Astrocyte of the hippocampus (primary cell): Measurements from ENCODE around the gene ABCA12.

Experiments
- DNase-seq: peaks from one replicate; pipeline ENCODE4 v3.0.0; 2011; ENCODE audit warnings: low read depth, low spot score

The ABCA12 gene

DNA sequence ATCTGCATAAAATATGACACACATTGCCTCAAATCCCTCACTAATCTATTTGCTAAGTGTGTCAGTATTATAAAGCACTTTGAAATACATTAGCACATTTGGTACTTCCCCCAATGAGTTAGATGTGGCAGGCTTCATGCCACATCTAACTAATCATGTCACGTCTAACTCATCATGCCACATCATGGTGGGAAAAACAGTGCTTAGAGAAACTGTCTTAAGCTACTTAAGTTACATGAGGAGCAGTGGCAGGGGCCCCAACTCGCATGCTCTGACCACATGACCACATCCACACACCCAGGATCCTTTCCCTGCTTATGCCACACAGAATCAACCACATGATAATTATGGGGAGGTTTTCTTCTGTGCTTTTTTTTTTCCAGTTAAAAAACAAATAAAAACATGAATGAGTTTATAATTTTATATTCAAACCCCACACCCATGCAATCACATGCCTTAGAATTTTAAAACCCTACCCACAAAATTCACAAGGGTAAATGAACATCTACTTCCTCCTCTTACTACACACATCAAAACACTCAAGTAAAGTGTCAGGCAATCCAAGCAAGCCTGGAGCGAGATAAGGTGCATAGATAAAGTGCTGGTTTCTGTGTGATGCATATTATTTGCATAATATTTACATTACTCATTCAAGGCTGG lies 1.6 kb downstream of the ABCA12 start:
- peak; percentile 47 for DNase-seq

- no peak for DNase-seq
Observed at GRCh38 chr2:215120401-215120800, 18.0 kb downstream of the ABCA12 start.

DNA sequence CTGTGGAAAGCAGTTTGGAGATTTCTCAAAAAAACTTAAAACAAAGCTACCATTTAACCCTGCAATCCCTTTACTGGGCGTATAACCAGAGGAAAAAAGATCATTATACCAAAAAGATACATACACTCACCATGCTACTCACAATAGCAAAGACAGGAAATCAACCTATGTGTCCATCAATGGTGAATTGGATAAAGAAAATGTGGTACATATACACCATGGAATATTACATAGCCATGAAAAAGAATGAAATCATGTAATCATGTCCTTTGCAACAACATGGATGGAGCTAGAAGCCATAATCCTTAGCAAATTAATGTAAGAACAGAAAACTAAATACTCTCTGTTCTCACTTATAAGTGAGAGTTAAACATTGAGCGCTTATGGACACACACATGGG lies 18.6 kb downstream of the ABCA12 start:
- no peak for DNase-seq

DNA sequence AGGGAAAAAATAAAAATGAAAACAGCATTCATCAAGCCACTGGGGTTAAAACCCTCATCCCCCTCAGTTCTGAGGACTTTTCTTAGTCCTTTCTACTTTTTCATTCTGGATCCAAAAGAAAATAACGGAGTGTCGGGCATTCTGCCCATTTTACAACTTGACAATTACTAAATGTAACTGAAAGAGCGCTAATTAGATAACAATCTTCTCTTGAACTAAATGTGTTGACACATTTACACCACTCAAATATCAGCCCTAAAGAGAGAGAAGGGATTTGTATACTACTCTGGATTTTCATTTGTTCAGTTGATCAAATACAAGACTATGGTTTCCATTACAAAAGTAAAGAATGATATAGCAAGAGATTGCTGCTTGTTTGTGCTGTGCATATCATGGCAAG lies 27.5 kb downstream of the ABCA12 start:
- DNase-seq = no peak

DNA sequence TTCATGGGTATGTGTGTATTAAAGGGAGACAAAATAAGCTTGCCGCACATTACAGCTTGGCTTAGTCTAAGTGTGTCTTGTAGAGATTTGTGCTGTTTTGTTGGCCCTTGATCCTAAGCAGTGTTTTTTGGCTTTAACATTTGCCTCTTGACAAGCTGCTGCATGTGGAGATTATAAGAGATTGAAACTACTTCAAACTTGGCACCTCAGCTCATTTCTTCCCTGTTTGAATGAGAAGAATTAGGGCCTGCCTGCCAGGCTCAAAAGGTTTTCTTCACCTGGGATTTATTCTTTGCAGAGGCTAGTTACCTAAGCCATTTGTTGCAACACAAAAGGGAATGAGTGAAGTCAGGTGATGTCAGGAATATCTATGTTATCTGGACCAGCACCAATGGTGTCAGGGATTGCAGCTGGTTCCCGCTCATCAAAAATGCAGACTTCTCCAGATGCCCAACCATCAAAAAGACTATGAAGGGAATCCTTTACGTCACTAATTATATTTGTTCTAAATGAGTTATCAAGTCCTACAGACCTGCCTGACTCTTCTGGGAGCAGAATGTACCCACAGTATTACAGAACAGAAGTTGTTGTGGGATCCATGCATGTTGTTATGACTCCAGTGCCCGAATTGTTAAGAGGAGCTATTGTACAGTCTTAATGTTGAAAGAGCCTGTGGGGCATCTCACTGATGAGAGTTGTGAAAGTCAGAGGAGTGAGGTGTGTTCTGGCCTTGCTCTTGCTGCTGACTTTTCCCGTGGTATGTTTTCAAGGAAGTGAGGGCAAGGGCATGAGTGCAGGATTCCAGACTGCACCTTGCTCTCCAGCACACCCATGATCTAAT lies 31.0 kb downstream of the ABCA12 start:
- no peak for DNase-seq

DNA sequence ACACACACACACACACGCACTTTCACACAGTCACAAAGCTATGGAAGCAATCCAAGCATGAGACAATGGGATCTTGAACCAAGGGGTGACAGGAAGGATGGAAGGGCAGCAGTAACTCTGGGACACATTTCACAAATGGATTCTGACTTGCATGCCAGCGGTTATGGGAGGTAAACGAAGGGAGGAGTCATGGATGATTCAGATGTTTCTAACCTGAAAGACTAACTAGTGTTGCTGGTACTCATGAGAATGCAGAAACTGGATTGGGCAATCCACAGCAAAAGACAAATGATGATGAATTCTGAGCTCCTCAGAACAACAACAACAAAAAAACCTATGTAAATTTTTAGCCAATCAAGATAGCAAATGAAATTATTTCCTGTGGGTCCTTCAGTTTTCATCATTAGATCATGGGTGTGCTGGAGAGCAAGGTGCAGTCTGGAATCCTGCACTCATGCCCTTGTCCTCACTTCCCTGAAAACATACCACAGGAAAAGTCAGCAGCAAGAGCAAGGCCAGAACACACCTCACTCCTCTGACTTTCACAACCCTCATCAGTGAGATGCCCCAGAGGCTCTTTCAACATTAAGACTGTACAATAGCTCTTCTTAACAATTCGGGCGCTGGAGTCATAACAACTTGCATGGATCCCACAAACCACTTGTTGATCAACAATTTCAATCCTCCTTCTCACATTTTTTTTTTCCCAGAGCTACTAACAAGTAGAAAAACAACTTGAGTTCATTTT lies 32.6 kb downstream of the ABCA12 start:
- DNase-seq = peak; percentile 20

DNA sequence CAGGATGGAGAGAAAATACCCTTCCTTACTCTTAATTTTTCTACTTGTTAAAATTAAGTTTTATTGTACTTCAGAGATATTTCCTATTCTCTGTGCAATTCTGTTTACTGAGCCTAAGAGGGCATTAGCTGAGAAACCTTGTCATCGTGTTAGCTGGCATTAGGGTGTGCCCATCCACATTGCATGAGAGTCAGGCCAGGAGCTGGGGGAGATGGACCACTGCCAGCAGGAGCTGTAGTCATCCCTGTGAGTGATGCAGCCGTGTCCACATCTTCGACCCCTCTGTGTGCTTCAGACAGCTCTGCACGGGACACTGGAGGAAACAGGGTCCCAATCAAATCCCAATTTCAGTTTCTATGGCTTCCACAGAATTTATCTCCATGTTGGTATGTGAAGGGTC lies 34.2 kb downstream of the ABCA12 start:
- no peak for DNase-seq

GRCh38 chr2:215098875-215099274 lies 39.6 kb downstream of the ABCA12 start:
- DNase-seq = peak; percentile 12

DNA sequence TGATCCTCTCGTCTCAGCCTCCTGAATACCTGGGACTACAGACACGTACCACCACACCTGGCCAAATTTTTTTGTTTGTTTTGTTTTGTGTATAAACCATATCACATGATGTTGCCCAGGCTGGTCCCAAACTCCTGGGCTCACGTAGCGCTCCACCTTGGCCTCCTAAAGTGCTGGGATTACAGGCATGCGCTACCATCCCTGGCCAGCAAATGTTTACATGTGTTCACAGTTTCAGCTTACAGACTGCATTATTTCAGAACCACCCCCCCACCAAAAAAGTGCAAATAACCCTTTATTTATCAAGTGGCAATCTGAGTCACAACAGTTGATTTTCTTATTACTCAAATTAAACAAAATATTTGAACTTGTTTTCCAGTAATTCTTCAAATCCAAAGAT lies 54.3 kb downstream of the ABCA12 start:
- DNase-seq = no peak

GRCh38 chr2:215083146-215083545 lies 55.3 kb downstream of the ABCA12 start:
- no peak for DNase-seq

DNA sequence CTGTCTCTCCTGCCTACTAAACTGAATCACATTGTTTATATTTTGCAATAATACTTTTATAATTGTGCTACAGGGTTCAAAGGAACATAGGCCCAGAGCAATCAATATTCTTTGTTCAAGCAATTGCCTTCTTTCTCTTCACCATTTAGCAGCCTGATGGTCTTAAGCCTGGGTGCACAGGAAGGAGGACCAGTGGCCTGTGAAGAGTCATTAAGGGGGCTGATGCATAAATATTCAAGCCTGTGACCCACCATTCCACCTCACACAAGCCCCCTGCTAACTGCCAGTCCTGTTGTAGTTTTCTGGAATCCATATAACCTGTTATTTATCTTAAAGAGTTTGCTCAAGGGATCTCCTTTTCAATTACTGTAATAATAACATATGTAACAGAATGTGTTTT lies 56.0 kb downstream of the ABCA12 start:
- no peak for DNase-seq

DNA sequence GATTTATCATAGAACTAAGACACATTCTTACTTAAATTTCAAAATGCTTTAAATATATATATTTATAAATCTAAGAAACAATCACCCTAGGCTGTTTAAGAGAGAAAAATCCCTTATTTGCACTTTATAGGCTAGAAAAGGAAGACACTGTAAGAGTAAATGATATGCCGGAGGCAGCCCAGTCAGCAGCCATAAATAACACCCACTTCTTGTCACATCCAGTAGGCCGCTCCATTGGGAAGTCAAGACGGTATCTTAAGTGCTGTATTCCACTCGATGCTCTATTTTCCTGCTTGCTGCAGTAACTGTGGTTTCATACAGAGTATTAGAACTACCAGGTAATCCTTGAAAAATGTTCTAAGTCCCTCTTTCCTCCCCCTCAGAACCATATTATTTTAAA lies 57.9 kb downstream of the ABCA12 start:
- DNase-seq = no peak

DNA sequence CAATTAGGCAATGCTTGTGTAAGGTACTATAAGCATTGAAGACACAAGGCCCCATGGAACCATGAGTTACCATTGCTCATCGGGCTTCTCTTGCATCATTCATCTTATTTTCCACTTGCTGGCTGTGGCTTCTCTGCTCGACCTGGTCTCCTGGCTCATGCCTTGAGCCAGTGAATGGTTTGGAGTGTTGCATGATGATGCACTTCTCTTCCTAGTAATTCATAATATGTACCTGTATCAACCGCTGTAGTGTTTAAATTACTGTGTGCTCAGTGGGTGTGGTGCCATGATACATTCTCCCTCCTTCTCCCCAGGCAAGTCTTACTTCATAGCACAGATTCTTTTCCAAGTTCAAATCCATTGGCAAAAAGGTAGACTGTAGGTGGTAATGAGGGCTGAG lies 66.8 kb downstream of the ABCA12 start:
- no peak for DNase-seq

- DNase-seq = no peak
Observed at GRCh38 chr2:215068399-215068798, 70.0 kb downstream of the ABCA12 start.

DNA sequence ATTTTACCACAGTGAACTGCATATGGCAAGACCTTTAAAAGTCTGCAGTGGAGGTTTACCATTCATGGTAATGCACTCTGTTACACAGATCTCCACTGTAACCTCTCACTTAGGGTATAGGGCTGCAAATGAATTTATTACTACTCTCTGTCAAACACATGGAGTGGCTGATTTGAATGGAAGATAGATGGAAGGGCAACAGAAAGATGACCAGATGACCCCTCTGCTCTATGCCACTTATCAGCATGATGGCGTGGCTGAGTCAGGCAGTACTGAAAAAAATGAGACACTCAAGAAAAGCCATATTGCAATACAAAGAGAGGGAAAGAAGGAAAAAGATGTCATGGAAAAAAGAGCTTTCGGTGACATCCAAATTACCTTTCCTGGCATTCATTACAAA lies 72.3 kb downstream of the ABCA12 start:
- DNase-seq = no peak

DNA sequence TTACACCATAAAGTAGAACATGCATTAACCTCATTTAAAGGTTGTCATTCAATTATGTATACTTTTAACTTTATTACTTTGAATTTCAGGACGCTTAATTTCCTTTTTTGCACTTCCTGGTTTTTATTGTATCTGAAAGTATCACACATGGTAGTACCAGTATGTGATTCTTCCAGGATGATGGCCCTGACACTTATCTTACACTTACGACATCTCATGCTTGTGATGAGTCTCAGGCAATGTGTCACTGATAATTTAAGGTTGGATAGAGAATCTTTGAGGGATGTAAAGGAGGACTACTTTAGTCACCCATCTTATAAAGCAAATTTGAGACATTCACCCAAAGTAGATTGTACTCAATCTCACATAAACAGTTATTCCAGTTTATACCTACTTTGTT lies 74.9 kb downstream of the ABCA12 start:
- no peak for DNase-seq

DNA sequence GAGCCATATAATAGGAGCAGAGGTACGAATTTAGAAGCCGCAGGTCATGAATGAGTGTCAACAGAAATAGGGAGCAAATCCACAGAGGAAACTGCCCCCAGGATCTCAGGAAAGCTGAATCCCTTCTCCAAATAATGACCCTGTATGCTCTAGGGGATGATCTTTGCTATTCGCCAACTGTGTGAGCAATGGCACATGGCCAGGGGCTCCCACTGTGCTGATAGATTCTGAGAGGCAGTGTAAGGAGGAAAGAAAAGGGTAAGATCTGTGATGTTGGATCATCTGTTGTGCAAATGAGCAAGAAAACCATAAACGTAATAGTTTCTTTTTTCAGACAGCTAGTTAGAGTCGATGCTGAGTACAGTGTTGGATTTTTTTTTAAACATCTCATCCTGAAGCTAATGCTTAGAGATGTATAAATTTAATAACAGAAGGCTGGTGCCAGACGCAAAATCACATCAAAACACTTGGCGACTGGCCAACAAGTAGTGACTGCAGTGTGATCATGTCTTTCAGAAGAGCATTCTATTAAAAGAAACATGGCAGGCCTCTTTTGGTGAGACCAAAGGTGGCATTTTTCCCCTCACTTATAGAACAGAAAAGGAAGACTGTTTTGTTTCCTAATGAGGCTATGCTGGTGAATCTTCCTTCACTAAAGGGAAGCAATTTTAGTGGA lies 77.4 kb downstream of the ABCA12 start:
- no peak for DNase-seq

DNA sequence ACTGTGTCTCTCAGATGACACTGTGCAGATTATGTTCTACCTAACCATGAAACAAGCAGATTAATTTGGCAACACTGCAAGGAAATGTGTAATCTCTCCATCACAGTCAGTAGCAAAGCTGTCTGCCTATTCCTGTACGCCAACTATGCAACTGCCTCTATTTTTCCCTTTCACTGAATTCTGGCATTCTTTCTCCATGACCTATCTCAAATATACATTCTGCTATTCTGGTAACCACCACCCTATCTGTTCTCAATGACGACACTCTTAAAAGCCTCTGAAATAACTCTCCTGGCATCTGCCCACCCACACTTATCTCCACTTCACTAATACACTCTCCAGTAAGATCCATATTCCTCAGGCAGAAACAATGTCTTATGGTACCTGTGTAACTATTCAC lies 78.7 kb downstream of the ABCA12 start:
- DNase-seq = peak; percentile 20

DNA sequence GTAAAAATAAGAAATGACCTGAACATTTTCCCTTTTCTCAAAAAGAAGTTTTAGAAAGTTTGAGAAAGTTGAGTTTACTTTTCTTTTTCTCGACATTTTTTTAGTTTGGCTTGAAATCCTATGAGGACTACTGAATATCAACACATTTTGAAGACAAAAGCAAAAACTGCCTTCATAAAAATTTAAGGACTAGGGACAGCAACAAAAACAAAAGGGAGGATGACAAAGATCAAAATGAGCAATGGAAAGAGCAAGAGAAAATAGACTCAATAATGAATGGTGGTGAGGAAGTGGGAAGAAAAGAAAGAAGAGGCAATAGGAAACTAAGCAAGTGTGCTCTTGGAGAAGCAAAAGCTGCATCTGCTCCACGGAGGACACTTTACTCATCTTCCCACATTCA lies 82.5 kb downstream of the ABCA12 start:
- no peak for DNase-seq

- no peak for DNase-seq
Observed at GRCh38 chr2:215052810-215053209, 85.6 kb downstream of the ABCA12 start.

- no peak for DNase-seq
Observed at GRCh38 chr2:215052404-215052803, 86.0 kb downstream of the ABCA12 start.

DNA sequence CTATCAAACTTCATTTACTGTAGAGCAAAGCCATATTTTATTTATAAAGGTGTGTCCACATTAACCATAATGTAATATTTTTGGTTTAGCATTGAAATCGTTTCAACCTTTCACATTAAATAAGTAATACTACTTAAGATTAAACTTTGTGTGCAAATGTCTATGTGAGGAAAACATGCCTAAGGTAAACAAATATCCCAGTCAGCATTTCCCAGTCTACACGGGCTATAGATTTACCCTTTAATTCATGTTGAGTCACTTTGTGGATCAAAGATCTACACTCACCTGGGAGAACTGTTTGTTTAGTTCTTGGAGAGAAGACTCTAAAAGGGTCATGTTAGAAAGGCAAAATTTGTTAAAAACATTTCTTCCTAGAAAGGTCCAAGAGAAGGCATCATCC lies 89.1 kb downstream of the ABCA12 start:
- no peak for DNase-seq
